Hepatocyte (in vitro differentiated cells): Measurements from ENCODE around the gene DLX1. TPM values are rescaled to one million over a fixed set of nuclear protein-coding genes. Genes with fewer than 3 reads are reported as not detected.
A peak's percentile ranks its signal among the peaks of the same experiment; 100 is the strongest.

Experiments
- DNase-seq: peaks from one replicate; pipeline ENCODE4 v3.0.0-alpha.2; 2016; ENCODE audit warnings: low spot score
- H2AFZ ChIP-seq: fragments of 200-600 bp; sonication (generic); 2 replicates; pipeline ENCODE4 v1.6.0; 2016; ENCODE audit warnings: antibody characterized with exemption, mild to moderate bottlenecking
- H3K27ac ChIP-seq: fragments of 200-600 bp; sonication (generic); 2 replicates; pipeline ENCODE4 v1.5.1; 2016; ENCODE audit warnings: mild to moderate bottlenecking
- H3K27me3 ChIP-seq: fragments of 200-600 bp; sonication (generic); 2 replicates; pipeline ENCODE4 v1.6.1; 2016
- H3K36me3 ChIP-seq: fragments of 200-600 bp; sonication (generic); replicated peaks from 2 replicates; pipeline ENCODE4 v1.5.1; 2016; ENCODE audit warnings: low read depth; ENCODE audit not compliant: insufficient read depth
- H3K4me1 ChIP-seq: fragments of 200-600 bp; sonication (generic); 2 replicates; pipeline ENCODE4 v1.5.1; 2016; ENCODE audit warnings: mild to moderate bottlenecking, moderate library complexity; ENCODE audit not compliant: insufficient read depth
- H3K4me2 ChIP-seq: fragments of 200-600 bp; sonication (generic); 2 replicates; pipeline ENCODE4 v1.6.0; 2016
- H3K4me3 ChIP-seq: fragments of 200-600 bp; sonication (generic); 2 replicates; pipeline ENCODE4 v1.5.1; 2016; ENCODE audit warnings: mild to moderate bottlenecking
- H3K79me2 ChIP-seq: fragments of 200-600 bp; sonication (generic); 2 replicates; pipeline ENCODE4 v1.6.0; 2017; ENCODE audit warnings: mild to moderate bottlenecking
- H3K9me2 ChIP-seq: fragments of 200-600 bp; sonication (generic); replicated peaks from 2 replicates; pipeline ENCODE4 v1.6.0; 2017; ENCODE audit warnings: mild to moderate bottlenecking; ENCODE audit not compliant: insufficient read depth
- H3K9me3 ChIP-seq: fragments of 200-600 bp; sonication (generic); 2 replicates; pipeline ENCODE4 v1.5.1; 2016; ENCODE audit warnings: low read depth, mild to moderate bottlenecking
- H4K20me1 ChIP-seq: fragments of 200-600 bp; sonication (generic); 2 replicates; pipeline ENCODE4 v1.6.0; 2016; ENCODE audit warnings: mild to moderate bottlenecking; ENCODE audit not compliant: insufficient read depth, poor library complexity, severe bottlenecking
- EZH2 ChIP-seq: fragments of 200-600 bp; sonication (generic); IDR thresholded peaks from 2 replicates; pipeline ENCODE4 v1.6.1; 2016; ENCODE audit warnings: antibody characterized with exemption, mild to moderate bottlenecking, borderline replicate concordance
- EZH2phosphoT487 ChIP-seq: fragments of 200-600 bp; sonication (generic); IDR thresholded peaks from one replicate; pipeline ENCODE4 v1.6.1; 2018; ENCODE audit warnings: antibody characterized with exemption, mild to moderate bottlenecking, low read depth, moderate library complexity; ENCODE audit not compliant: unreplicated experiment, severe bottlenecking
- WGBS: methylation state at CpG from one replicate; pipeline ENCODE4 v1.1.6; 2016; ENCODE audit warnings: low lambda C conversion rate; ENCODE audit errors: missing lambda C conversion rate; 5-methylcytosine and 5-hydroxymethylcytosine counted together
- polyA plus RNA-seq: library from polyadenylated mRNA; unstranded; fragments of >200 nt; fragmentation: Nextera tagmentation; extraction: Ambion mirVana; gene quantifications from 2 replicates; pipeline ENCODE4 v1.2.1, GENCODE V29; 2016
- total RNA-seq: library from RNA; depleted of rRNA; stranded (reverse); fragments of >200 nt; gene quantifications from 2 replicates; pipeline ENCODE4 v1.2.3, GENCODE V29; 2014
- TF ChIP-seq, protein P1 (sequence below): fragments of 200-600 bp; sonication (generic); IDR thresholded peaks from 2 replicates; pipeline ENCODE4 v1.5.1; 2016; ENCODE audit warnings: antibody characterized with exemption, mild to moderate bottlenecking; ENCODE audit not compliant: poor library complexity

Gene DLX1
- total and polyA plus RNA-seq, 2 experiments from 2014 or later, result not detected

DNA sequence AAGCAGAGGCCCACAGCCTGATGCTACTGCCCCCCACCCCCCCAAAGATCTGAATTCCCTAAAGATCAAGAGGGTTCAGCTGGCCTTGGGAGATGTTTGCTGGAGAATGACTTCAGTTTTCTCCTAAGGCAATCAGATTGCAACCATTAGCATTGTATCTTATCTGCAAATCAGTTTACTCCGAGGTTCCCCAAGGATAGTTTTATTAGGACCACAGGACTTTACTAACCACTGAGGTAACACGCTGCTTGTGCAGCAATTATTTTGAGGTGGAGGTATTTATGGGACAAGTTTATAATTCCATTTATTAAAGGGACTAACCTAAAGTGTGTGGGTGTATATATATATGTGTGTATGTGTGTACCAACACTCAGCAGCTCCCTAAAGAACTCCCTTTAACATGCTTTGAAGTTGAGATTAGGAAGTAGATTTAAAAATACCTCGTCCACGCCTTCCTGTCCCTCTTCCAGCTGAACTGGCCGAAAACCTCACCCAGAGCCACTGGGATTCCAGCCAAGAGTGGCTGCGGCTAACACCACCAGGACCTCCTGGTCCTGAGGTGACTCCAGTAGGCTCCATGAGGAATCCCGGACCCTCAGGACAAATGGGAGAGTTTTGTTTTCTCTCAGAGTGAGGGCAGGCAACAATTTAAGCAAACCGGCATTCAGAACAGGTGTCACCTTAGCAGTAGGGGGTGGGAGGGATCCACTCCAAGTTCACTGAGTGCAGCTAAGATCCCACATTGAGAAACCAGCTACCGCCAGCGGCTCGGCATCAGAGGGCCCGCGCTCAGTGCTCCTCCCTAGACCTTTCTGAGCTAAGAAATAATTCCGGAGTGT lies 3.0 kb upstream of the DLX1 start:
- TF ChIP-seq, protein P1, sequence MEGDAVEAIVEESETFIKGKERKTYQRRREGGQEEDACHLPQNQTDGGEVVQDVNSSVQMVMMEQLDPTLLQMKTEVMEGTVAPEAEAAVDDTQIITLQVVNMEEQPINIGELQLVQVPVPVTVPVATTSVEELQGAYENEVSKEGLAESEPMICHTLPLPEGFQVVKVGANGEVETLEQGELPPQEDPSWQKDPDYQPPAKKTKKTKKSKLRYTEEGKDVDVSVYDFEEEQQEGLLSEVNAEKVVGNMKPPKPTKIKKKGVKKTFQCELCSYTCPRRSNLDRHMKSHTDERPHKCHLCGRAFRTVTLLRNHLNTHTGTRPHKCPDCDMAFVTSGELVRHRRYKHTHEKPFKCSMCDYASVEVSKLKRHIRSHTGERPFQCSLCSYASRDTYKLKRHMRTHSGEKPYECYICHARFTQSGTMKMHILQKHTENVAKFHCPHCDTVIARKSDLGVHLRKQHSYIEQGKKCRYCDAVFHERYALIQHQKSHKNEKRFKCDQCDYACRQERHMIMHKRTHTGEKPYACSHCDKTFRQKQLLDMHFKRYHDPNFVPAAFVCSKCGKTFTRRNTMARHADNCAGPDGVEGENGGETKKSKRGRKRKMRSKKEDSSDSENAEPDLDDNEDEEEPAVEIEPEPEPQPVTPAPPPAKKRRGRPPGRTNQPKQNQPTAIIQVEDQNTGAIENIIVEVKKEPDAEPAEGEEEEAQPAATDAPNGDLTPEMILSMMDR, result no peak
- TF ChIP-seq EZH2phosphoT487, result peak; percentile 92
- H3K4me3 ChIP-seq, result no peak overlapping the region
- no peaks in the 10 kb centered on the region for H4K20me1 ChIP-seq
- 5% methylated on average over 14 of the region's 14 CpGs for WGBS
- H3K27me3 ChIP-seq, result peaks cover 98% of the 10 kb centered on the region
- no peaks in the 10 kb centered on the region for H3K9me3 ChIP-seq
- no peak for DNase-seq
- peaks cover 15% of the 10 kb centered on the region for H3K4me1 ChIP-seq
- no peaks in the 10 kb centered on the region for H3K79me2 ChIP-seq
- H3K9me2 ChIP-seq, result no peaks in the 10 kb centered on the region
- H3K4me2 ChIP-seq, result no peak overlapping the region
- peak overlapping the region; percentile 35 for H2AFZ ChIP-seq
- no peak overlapping the region for H3K27ac ChIP-seq
- no peaks in the 10 kb centered on the region for H3K36me3 ChIP-seq

DNA sequence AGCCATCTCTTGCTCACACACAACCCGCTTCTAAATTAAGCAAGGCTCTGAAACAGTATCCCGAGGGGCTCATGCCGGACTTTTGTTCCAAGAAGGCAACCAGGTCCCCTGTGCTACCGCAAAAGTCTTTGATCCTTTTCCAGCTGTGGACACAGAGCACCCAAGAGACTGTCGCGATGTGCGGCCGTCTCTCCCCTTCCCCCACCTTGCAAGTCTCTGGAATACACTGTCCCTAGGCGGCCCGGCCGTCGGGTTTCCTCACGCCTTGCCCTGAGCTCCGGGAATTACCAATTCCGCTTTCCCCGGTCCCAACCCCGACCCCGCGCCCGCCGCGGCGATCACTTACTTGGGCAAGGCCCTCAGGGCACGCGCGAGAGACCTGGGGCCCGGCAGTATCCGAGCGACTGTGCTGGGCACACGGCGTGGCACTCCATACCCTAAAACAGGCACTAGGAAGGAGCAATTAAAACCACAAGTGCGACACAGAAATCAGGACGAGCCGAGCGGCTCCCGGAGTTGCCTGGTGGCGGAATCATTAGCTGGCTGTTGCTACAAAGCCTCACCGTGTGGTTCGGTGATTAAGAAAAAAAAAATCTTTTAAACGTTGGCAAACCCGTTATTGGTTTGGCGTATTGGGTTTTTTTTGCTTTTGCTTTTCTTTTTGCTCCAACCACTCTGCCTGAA lies 2.2 kb upstream of the DLX1 start:
- TF ChIP-seq EZH2phosphoT487 (peak; percentile 90), EZH2 (peak; percentile 100)
- TF ChIP-seq, protein P1, result no peak
- 5% methylated on average over 42 of the region's 42 CpGs for WGBS
- no peaks in the 10 kb centered on the region for H3K9me3 ChIP-seq
- no peak overlapping the region for H3K4me2 ChIP-seq
- H2AFZ ChIP-seq, result peak overlapping the region; percentile 35
- no peaks in the 10 kb centered on the region for H3K9me2 ChIP-seq
- no peak overlapping the region for H3K4me3 ChIP-seq
- no peak for DNase-seq
- no peaks in the 10 kb centered on the region for H4K20me1 ChIP-seq
- no peak overlapping the region for H3K27ac ChIP-seq
- H3K27me3 ChIP-seq, result peaks cover 98% of the 10 kb centered on the region
- H3K36me3 ChIP-seq, result no peaks in the 10 kb centered on the region
- peaks cover 15% of the 10 kb centered on the region for H3K4me1 ChIP-seq
- no peaks in the 10 kb centered on the region for H3K79me2 ChIP-seq

DNA sequence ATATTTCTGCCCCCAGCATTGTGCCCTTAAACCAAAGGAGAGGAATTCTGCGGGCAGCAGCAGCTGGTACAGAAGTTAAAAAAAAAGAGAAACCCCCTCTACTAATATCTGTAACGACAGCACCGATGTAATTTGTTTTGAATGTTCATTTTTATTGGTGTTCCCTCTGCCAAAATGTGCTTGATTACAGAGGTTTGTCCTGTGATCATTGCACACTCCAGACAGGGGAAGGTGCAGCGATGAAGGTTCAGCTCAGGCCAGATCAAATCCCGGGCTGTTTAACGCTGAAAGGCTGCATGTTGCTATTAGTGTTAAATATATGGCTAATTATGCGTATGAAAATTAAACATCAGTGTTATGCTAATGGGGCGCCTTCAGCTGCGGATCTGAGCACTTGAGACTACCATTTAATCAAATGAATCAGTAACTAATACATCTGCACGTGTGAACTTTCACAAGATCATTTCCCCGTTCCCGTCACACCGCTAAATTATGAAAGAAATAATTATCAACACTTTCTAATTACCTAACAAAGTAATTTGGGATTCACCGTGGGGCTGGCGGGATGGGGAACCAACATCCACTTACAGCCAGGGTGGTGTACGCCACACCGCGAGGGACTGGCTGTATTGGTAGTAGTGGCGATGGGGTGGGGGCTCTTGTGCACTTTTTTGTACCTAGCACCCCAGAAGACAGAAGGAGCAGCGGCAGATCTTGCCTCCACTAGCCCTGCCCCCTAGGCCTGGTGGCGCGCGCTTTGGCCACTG lies 1.5 kb upstream of the DLX1 start:
- Histone ChIP-seq H4K20me1 (no peaks in the 10 kb centered on the region), H3K27ac (no peak overlapping the region), H3K4me1 (peaks cover 15% of the 10 kb centered on the region), H3K9me2 (no peaks in the 10 kb centered on the region), H3K9me3 (no peaks in the 10 kb centered on the region), H2AFZ (peak overlapping the region; percentile 35), H3K4me3 (no peak overlapping the region), H3K4me2 (peak overlapping the region; percentile 87), H3K79me2 (no peaks in the 10 kb centered on the region), H3K36me3 (no peaks in the 10 kb centered on the region), H3K27me3 (peaks cover 98% of the 10 kb centered on the region)
- TF ChIP-seq EZH2phosphoT487 (no peak), EZH2 (no peak)
- TF ChIP-seq, protein P1, result no peak
- no peak for DNase-seq
- 8% methylated on average over 23 of the region's 23 CpGs for WGBS
